ENCODE measurements around the gene PYURF.

PYURF gene

DNA sequence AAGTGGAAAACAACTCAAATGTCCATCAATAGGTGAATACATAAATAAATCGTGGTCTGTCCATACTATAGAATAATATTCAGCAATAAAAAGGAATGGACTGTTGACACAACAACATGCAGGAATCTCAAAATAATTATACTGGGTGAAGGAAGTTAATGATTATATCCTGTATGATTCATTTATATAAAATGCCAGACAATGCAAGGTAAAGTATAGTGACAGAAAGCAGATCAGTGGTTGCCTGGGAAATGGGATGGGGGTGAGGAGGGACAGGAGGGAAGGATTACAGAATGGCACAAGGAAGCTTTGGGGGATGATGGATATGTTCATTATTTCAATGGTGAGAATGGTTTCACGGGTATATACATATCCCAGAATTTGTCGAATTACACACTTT lies 12.3 kb downstream of the PYURF start:
- no peak for DNase-seq (ENCODE audit: low spot score)

DNA sequence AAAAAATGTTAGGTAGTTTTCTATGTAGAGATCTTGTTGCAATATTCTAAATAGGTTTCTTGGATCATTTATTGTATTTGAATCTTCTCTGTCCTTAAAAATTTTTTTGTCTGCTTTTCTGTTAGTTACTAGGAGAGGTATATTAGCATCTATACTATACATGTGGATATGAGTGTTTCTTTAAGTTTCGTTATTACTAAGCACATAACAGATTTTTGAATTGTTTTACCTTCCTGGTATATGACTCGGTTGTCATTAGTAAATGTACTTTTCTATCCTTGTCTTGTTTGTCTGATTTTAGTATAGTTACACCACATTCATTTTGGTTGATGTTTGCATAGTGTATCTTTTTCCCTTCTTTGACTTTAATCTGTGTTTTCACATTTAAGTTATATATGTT lies 20.2 kb downstream of the PYURF start:
- no peak for DNase-seq (ENCODE audit: low spot score)

DNA sequence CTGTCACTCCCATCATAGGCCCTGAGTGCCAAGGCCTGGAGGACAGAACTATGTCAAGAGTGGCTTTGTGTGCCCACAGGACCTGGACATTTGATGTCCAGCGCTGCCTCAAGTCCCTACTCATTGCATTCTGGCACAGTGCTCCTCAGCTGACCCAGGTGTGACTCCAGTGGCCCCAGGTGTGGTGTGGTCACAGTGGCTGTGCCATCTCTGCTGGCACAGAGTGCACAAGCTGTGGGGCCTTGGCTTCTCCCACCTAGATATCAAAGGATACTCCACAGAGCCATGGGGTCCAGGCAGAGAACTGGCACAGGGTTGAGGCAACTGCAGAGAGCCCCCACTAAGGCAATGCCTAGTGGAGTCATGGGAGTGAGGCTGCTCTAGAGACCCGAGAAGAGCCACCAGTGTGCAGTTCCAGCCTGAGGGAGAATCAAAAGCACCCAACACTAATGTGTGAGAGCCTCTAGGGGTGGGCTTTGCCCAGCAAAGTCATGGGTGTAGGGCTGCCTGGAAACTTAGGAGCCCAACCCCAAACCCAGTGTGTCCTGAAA lies 25.6 kb downstream of the PYURF start:
- DNase-seq (ENCODE audit: low spot score), result no peak

DNA sequence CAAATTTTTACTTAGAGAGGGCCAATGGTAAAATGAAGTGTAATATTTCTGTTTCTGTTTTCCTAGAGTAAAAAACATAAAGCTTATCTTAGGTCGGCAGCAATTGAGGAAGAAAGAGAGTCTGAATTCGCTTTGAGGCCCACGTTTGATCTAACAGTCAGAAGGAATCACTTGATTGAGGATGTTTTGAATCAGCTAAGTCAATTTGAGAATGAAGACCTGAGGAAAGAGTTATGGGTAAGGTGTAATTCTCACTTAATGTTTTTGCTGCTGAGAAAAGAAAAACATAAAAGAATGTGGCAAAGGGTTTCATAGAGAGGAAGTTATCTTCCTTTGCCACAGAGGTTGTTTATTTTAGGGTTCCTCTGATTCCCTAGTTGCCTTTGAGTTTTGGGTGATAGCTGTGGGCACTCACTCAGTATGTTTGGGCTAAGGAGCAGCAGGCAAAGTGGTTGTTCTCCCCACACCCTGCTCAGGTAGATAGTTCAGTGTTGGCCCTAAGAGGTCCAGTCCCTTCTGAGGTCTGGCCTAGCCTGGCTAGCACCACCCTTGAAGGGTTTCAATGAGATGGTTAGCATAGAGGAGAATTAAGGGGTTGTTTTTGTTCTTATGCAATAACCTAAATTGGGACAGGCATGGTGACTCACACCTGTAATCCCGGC lies 34.3 kb downstream of the PYURF start:
- no peak for DNase-seq (ENCODE audit: low spot score)

DNA sequence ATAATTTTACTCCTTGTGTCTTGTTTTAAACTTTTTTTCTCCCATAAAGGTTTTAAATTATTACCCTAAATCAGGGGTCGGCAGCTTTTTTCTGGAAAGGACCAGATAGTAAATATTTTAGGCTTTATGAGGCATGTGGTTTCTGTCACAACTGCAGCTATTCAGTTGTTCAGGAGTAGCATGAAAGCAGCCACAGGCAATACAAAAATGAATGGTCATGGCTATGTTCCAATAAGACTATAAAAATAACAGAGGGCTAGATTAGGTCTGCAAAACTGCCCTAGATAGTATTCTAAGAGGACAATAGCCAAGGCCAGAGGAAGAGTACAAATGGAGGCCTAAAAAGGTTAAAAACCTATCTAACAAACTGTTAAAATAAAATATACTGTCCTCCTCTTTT lies 42.0 kb downstream of the PYURF start:
- no peak for DNase-seq (ENCODE audit: low spot score)

DNA sequence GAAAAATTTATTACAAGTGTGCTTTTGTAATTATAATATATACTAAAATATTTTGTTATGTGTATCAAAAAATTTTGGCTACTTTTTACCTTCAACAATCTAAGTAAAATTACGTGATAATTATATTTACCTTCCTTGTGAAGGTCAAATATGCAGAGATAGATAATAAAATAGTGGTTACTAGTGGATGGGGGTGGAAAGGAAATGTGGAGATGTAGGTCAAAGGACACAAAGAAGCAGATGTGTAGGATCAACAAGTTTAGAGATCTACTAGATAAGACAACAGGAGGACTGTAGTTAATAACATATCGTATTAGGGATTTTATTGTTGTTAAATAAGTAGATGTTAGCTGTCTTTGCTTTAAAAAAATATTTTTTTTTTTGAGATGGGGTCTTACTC lies 45.3 kb downstream of the PYURF start:
- no peak for DNase-seq (ENCODE audit: low spot score)

DNA sequence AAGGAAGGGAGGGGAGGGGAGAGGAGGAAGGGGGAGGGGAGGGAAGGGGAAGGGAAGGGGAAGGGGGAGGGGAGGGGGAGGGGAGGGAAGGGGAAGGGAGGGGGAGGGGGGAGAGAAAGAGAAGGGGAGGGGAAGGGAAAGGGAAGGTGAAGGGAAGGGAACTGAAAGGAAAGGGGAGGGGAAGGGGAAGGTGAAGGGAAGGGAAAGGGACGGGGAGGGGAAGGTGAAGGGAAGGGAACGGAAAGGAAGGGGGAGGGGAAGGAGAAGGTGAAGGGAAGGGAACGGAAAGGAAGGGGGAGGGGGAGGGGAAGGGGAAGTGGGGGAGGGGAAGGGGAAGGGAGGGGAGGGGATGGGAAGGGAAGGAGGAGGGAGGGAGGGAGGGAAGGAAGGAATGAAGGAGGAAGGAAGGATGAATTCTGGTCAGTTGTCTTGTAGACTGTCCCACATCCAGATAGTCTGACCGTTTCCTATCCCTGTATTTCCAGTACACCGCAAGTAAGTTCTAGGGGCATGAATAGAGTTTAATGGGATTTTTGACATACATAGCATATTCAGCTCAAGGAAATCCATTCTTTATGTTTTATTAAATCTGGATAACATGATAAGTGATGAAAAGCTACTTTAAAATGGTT lies 46.2 kb downstream of the PYURF start:
- no peak for DNase-seq (ENCODE audit: low spot score)
